NCI-H1694 treated with DMSO at 0.1 percent for 48 hours (cell line): ENCODE data around the gene HMGB3.
A peak's percentile ranks its signal among the peaks of the same experiment; 100 is the strongest.
"Not testable (repeated sequence)": the region's sequence is repeated elsewhere in the genome, so short reads cannot be mapped to it uniquely, and the experiment has no call there.

Experiments used
- DNase-seq: peaks from one replicate; lab custom pipeline; 2025; lab: John Stamatoyannopoulos, UW

Gene HMGB3

DNA sequence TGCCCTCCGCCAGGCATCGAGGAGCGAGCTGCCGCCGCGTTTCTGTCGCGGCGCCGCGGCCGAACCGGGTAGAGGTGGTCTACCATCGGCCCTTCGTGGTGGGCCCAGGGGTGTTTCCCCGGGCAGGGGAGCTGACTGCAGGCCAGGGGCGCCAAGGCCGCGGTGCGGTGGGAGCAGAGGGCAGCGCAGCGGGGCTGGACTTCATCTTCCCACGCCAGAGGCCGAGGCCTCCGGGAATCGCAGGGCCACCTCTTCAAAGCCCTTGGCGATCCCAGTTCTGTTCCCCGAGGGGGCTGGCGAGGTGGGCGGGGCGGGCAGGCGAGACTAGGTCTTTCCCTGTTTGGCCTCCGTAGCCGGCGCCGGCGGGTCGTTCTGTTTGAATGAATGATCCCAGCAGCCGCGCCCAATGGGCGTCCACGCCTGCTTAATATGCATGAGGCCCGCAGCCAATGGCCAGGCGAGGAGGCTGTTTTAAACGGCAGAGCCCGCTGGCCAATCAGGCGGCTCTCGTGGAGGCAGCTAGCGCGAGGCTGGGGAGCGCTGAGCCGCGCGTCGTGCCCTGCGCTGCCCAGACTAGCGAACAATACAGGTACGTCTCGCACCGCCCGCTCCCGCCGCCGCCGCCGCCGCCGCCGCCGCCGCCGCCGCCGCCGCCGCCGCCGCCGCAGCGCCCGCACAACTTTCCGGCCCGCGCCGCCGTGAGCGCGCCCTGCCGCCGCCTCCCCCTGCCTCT, at the start of gene HMGB3:
Gene HMGB3 (plus strand): TSS at position 548 of the 733 bp plus-strand sequence. CDS start 2,265 bp downstream, outside the sequence.
- DNase-seq = peak; percentile 87

DNA sequence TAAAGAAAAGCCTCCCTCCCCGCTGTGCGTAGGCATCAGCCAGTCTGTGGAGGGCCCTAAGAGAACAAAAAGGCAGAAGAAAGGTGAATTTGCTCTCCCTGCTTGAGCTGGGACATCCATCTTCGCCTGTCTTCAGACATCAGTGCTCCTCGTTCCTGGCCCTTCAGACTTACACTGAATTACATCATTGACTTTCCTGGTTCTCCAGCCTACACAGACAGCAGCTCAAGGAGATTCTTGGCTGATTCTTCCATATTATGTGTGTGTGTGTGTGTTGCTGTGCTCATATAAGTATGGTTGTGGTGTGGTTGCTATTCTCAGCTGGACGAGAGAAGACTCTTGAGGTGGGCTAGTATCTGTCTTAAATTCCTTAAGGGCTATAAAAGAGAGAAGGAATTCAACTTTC, 49.2 kb upstream of the HMGB3 start:
- DNase-seq = no peak

DNA sequence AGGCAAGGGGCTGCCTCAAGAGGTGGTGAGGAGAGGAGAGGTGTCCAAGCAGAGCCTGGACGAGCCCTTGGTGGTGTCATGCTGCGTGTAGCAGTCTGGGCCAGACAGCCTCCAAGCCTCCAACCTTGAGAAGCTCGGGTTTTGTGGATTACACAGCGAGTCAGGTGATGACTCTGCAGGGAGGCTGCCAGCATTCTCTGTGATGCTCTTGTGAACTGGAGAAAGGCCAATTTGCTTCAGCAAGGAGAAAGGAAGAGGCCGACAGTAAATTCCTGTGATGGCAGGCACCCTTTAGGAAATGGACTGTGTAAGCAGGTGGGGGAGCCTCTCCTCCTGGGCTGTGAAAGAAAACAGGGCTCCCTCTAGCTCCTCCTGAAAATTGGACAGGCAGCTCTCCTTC, 48.7 kb upstream of the HMGB3 start:
- no peak for DNase-seq

DNA sequence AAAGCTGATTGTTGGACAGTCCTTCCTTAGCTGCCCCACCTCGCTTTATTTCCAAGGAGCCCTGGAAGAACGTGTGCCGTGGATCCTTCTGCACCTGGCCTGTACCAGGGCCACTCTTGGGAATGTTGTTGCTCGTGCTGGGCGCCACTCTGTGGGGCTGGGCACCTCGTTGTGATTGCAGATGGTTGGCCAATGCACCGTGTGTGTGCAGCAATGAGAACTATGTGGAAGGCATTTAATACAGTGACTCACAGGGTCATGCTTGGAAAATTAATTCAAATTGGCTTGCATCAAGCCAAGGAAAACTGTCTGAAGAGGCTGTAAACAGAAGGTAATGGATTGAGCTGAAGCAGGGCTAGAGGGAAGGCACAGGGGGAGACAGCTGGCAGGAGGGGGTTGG, 47.7 kb upstream of the HMGB3 start:
- no peak for DNase-seq

DNA sequence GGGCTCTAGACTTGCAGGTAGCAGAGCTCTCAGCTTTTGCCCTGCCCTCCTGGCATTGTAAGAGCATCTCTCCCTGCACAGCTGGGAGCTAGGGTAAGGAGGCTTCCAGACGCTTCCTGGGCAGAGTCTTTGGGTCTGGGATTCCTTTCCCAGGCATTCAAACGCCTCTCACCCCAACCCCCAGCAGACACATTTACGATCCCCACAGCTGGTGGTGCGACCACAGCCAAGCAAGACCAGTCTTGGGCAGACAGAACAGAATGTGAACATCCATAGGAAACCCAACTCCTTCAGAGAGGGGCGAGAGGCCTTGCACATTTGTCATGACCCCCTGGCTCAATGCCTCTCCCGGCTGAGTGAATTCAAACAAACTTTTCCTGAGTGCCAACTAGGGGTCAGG, 46.6 kb upstream of the HMGB3 start:
- DNase-seq = no peak

DNA sequence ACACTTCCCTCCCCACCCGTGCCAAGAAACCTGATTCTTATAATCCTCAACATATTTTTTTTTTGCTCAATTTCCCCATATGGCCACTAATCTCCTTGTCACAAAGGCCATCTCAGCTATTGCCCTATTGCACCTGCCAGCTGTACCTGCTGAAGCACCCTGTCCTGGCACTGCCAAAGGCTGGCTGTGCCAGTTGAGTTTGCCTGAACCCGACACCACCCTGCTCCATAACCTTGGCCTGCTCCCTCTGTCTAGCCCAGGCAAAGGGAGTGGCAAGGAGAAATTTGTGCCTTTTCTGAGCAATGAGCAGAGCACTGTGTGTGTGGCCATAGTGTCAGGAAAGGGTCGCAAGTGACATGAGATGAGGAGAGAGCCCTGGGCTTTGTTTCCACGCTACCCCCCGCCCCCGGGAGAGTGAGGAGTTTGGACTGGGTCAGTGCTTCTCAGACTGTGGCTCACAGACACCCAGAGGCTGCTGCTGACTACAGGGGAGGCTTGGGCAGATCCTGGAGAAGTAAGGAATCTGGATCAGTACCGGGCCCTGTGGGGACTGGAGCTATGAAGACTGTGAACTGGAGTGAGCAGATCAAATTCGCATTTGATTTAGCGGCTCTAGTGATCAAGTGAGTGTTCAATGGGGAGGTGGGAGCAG, 42.2 kb upstream of the HMGB3 start:
- DNase-seq = no peak

DNA sequence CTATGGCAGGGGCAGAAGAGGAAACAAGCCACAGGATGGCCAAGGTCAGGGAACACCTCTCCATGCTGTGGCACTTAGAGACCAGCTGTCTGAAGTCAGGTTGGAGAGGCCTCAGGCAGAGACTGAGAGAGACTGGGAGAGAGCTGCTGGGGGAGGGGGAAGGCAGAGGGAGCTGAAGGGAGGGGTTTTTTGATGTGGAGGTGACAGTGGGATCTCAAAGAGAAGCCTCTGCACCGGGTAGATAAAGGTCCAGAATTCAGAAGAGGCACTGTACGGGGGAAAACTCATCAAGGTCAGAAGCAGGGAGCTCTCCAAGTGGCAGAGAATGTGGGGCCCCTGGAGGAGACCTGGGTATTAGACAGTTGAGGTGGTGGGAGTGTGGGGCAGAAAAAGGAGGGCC, 41.6 kb upstream of the HMGB3 start:
- DNase-seq = no peak

DNA sequence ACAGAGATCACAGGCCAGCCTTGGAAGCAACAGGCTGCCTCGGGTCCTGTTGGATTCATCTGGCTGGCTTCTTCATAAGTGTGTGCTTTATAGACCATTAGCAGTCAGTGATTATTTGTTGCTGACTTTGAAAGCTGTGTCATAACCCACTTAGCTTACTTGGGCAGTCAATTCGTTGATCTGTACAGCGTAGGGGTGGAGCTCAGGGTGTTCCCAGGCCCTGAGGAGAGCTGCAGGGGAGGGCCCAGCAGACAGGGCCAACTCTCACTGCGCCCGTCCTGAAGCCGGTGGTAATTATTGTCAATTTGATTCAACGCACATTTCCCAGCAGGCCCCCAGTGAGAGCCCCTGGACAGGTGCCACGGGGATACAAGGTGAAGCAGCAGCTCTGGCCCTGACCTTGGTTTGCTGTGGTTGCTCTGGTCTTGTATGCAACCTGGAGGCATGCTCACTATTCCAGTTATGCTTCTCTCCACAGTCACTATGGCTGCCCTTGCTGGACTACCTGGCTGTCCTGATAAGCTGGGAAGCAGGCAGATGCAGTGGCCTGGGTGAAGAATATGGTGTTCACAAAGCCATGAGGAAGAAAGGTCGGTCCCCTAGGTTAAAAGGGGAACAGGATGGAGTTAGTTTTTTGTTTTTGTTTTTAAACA, 40.1 kb upstream of the HMGB3 start:
- DNase-seq = no peak

DNA sequence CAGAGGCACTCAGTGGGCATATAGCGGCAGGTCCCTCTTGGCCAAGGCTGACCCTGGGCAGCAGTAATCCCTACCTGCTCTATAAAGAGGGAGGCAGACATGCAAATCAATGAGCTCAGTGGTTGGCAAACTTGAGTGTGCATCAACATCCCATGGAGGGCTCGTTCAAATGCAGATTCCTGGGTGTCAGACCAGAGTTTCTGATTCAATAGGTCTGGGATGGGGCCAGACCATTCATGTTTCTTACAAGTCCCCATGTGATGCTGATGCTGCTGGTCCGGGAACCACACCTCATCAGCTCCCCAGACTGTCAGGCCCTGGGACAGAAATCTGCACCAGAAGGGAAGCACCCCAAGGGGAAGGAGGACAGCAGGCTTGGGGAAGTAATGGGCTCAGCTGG, 38.9 kb upstream of the HMGB3 start:
- no peak for DNase-seq

DNA sequence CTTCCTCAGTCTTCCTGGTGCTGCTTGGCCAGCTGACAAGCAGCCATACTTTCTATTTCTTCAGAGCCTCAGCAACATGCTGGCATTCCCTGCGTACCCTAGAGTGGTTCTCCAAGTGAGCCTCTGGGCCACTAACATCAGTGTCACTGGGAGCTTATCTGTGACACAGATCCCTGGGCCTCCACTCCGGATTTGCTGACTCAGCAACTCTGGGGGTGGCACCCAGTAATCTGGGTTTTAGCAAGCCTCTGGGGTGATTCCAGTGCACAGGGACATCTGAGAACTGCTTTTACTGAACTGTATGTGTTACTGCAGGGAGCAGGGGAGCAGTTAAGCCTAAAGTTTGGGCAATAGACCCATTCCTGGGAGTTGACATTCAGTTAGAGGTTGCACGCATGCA, 28.2 kb upstream of the HMGB3 start:
- DNase-seq = no peak

DNA sequence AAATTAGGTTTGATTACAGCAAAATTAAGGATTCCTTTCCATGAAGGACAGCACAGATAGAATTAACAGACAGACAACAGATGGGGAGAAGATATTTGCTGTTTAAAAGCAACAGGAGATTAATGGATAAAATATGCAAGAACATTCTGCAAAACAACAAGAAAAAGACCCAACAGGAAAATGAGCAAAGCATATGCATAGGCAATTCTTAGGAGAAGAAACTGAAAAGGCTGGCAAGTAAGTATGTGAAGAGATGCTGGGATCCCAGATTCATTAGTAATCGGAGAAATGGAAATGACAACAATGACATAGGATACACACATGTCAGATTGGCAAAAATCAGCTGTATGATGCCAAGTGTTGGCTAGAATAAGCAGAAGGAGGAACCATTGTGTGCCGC, 27.5 kb upstream of the HMGB3 start:
- DNase-seq = no peak

DNA sequence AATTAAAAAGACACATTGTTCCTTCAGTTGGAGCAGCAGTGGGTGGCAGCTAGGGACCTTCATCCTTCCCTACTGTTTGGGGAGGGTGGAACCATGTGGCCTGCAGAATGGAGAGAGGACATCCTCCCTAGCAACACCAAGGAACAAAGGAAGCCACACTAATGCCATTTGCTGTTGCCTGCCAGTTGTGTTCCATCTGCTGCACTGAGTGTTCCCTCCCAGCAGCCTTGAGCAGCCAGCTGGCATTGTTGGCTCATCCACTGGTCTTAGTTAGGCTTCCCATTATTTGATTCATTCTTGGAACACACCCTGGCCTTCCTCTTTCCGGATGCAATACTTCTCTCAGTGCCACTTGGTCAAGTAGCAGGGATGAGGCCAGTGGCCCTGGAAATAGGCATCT, 25.0 kb upstream of the HMGB3 start:
- DNase-seq = peak; percentile 83

DNA sequence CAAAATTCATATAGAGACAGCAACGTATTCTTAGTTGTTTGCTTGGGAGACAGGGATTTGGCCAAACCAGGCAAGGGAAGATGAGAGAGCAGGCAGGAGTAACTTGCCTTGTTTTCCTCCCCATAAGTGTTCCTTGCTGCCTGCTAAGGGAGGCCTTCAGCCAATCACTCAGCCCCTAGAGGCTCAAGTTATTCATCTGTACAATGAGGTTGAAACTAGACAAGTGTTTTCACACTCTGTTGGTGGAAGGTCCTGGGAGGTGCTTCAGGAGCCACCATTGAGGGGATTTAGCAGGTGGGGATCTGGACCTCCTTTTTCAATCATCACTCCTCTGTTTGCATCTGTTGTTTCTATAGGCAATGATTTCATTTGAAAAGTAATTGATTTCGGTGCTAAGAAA, 23.6 kb upstream of the HMGB3 start:
- DNase-seq = no peak

DNA sequence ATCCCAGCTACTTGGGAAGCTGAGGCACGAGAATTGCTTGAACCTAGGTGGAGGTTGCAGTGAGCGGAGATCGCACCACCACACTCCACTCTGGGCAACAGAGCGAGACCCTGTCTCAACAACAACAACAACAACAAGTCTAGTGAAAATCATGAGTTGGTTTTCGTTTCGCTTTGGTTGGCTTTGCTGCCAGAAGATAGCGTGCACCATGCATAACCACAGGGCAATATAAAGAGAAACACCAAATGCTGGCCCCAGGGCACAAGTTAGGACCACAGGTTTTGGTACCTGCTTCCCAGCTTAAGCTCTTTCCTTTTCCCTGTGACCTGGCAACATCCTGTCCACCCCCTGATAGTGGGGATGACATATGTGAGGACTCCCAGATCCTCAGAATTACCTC, 21.5 kb upstream of the HMGB3 start:
- no peak for DNase-seq

DNA sequence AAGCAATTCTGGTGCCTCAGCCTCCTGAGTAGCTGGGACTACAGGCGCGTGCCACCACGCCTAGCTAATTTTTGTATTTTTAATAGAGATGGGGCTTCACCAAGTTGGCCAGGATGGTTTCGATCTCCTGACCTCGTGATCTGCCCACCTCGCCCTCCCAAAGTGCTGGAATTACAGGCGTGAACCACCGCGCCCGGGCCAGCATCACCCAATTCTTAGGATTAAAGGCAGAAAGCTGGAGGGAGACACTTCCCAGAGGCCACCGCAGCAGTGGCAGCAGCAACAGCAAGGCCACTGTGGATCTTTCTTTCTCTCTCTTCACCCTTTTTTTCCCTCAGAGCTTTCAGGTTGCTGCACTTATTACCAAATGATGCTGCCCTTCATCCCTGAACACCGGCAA, 18.7 kb upstream of the HMGB3 start:
- DNase-seq = not testable (repeated sequence)

DNA sequence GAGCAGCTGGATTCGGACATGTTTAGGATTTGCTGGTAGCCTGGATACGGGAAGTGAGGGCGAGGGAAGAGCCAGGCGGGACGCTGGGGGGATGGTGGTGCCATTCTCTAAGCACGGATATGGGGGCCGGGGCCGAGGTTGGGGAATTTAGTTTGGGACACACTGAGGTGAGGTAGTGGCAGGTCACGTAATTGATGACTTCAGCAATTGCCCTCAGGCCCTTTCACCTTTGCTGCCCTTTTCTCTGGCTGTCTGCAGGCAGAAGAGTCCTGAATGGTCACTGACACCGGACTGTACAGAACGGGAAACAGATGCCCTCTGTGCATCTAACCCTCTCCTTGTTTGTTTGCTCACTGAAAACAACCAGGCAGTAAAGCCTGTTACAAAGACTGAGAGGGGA, 16.9 kb upstream of the HMGB3 start:
- no peak for DNase-seq

DNA sequence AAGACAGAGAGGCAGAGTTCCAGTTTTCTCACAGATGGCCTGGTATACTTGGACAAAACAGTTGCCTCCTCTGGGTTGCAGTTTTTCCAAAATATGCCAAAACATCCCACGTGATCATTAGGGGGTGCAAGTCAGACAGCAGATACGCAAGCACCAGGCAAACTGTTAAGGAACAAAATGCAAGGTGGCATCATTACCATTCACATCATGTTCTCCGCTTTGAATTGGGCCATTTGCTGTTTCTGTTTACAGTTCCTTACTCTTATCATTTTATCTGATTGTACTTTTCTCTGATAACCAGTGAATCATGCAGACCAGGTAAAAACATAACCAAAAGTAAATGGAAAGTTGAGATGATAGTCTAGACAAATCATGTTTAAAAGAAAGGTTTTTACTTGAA, 16.4 kb upstream of the HMGB3 start:
- no peak for DNase-seq

DNA sequence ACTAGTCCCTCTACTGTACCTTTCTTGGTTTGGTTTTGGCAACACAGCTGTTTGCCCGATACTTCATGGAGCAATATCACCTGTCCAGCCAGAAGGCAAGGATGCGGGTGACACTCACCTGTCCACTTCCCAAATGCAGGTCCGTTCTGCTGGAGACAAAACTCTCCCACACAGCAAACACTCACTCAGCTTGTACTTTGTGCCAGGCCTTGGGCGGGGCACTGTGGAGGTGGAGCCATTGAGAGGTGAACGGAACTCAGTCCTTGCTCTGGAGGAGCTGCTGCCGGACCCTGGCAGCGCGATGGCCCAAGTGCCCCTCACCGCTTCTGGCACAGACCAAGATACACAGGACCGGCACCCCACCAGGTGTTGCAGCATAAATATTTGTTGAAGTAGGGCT, 15.3 kb upstream of the HMGB3 start:
- DNase-seq = no peak

DNA sequence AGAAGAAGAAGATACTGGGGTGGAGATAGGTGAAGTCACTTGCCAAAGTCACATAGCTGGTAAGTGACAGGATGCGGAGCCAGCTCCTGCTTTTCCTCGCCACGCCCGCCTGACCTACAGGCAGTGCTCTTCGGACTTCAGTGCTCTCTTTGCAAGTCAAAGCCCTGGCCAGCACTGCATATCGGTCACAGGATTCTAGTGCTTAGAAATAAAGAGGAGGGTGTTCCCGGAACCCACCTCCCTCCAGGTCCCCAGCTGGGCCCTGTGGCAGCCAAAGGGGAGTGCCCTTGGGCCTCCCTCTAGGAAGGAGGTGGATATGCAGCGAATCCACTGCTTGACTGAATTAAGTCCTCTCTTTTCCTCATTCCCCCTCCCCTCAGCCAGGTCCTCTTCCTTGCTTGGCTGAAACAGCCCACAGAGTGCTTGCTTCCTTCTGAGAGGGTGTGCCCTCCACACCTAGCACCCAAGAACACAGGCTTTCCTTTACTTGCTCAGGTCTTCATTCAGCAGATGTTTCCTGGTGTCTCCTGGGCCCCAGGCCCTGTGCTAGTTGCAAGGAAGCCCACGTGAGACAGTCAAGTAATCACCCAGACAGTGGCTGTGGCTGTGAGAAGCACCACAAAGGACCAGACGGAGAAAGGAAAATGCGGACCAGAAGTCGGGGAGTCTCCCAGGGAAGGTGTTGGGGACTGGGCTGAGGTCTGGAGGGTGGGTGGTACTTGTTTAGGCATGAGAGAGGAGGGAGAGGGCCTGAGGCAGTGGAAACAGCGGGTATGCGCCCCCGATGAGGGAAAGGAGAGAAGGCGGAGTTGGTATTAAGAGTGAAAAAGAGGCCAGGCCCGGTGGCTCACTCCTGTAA, 14.0 kb upstream of the HMGB3 start:
- DNase-seq = no peak

DNA sequence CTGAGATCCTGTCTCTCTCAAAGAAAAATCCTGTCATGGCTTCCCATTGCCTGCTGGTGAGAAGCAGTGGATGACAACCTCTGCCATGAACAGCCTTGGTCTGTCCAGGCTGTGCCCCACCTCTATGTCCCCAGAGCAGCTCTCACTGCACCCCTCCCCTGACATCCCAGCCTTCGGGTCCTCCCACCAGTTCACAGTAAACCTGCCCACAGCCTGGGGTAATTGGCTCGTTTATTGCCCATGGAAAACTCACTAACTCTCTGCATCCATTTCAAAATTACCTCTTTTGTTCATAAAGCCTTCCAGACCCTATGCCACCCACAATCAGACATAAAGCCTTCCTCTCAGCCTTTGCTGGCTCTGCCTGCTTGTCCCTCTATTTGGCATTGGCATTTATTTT, 10.7 kb upstream of the HMGB3 start:
- no peak for DNase-seq

DNA sequence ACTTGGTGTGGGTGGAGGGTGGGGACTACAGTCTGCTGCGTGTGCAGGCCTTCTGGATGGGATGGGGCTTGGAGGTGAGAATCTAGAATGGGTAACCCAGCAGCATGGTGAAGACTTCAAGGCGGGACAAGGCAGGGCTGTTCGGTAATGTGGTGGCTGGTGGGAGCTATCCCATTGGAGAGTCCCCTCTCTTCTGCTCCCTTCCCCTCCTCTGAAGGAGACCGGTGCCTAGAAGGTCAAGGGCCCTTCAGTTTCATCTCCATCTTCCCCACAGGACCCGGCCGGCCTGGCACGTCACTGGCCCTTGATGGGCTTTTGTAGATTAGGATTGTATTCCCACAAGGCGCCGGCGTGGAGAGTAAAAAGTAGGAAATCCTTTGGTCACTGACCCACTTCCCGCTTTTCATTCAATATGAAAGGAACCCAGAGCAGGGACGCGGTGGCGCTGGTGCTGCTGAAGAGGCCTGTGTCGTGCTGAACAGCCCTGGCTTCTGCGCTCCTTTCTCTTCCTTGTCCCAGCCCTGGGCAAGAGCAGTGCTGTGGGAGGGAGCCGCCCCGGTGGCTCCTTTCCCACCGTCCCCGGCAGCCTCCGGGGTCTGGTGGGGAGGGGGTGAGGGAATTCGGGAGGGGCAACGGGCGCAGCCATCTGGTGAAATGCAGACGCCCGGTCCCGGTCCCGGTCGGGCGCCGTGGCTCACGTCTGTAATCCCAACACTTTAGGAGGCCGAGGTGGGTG, 7.3 kb upstream of the HMGB3 start:
- no peak for DNase-seq
